LNCaP clone FGC (cell line): ENCODE measurements around the gene LTA4H.

ENCODE experiments used
- DNase-seq: peaks from one replicate; pipeline ENCODE4 v3.0.0-alpha.2; 2011; ENCODE audit warnings: low read depth
- H3K4me3 ChIP-seq: 2 replicates; pipeline ENCODE4 v1.5.1; 2011; ENCODE audit warnings: mild to moderate bottlenecking, low read depth, low read length, control low read depth
- TF ChIP-seq, protein P1 (sequence below): IDR thresholded peaks from 2 replicates; pipeline ENCODE4 v1.5.1; 2012; ENCODE audit warnings: mild to moderate bottlenecking; ENCODE audit not compliant: control insufficient read depth, insufficient read depth; ENCODE audit errors: extremely low read depth

Gene LTA4H

GRCh38 chr12:95996034-95996658 lies 39.2 kb downstream of the LTA4H start, which contains the start of gene HAL:
HAL (minus strand) TSS chr12:95996344; CDS start chr12:95995910, 434 bp downstream.
- DNase-seq, result no peak
- TF ChIP-seq, protein P1, sequence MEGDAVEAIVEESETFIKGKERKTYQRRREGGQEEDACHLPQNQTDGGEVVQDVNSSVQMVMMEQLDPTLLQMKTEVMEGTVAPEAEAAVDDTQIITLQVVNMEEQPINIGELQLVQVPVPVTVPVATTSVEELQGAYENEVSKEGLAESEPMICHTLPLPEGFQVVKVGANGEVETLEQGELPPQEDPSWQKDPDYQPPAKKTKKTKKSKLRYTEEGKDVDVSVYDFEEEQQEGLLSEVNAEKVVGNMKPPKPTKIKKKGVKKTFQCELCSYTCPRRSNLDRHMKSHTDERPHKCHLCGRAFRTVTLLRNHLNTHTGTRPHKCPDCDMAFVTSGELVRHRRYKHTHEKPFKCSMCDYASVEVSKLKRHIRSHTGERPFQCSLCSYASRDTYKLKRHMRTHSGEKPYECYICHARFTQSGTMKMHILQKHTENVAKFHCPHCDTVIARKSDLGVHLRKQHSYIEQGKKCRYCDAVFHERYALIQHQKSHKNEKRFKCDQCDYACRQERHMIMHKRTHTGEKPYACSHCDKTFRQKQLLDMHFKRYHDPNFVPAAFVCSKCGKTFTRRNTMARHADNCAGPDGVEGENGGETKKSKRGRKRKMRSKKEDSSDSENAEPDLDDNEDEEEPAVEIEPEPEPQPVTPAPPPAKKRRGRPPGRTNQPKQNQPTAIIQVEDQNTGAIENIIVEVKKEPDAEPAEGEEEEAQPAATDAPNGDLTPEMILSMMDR, result no peak
- H3K4me3 ChIP-seq, result no peak within 1 kb of the TSS

GRCh38 chr12:95995238-95996031 lies 40.0 kb downstream of the LTA4H start:
- H3K4me3 ChIP-seq, result no peak overlapping the region
- TF ChIP-seq, protein P1, result no peak

GRCh38 chr12:95994476-95994875 lies 40.9 kb downstream of the LTA4H start:
- no peak for DNase-seq
- H3K4me3 ChIP-seq, result no peak overlapping the region

More at GRCh38 chr12:95995238-95996031, 40.0 kb downstream of the LTA4H start:
- no peak for DNase-seq

DNA sequence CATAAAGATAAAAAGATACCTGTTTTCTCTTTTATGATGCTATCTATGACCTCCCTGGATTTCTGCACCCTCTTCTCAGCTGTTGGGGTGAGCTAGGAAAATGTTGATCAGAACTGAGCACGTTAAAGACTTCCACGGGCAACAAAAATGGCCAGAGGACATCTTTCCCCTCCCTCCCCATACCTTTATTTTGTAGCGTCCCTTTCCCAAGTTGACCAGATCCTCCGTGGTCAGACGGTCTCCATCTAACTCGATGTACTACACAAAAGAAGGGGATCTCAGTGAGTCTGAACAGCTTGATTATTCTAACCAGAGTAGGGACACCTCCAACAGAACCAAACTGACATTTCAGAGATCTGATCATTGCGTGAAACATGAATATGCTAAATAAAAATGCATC lies 41.5 kb downstream of the LTA4H start:
- H3K4me3 ChIP-seq, result no peak overlapping the region
- DNase-seq, result no peak
- TF ChIP-seq, protein P1, result no peak

More at GRCh38 chr12:95994476-95994875, 40.9 kb downstream of the LTA4H start:
- TF ChIP-seq, protein P1, result no peak

DNA sequence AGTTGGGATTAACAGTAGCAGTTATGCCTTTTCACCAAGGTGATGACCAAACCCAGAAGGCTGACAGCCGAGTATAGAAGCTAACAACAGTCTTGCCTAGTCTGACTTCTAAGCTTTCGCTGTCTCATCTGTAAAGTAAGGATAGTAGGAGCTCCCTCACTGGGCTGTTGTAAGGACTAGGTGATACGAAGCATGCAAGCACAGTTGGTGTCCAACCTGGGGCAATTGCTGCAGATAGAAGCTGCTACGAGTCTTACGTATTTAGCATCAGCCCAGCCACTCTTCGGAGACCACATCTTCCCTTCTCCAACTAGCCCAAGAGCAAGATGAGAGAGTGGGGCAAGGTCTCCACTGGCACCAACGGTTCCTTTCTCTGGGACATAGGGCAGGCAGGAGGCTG lies 45.3 kb downstream of the LTA4H start:
- TF ChIP-seq, protein P1, result no peak
- no peak overlapping the region for H3K4me3 ChIP-seq
- DNase-seq, result no peak

DNA sequence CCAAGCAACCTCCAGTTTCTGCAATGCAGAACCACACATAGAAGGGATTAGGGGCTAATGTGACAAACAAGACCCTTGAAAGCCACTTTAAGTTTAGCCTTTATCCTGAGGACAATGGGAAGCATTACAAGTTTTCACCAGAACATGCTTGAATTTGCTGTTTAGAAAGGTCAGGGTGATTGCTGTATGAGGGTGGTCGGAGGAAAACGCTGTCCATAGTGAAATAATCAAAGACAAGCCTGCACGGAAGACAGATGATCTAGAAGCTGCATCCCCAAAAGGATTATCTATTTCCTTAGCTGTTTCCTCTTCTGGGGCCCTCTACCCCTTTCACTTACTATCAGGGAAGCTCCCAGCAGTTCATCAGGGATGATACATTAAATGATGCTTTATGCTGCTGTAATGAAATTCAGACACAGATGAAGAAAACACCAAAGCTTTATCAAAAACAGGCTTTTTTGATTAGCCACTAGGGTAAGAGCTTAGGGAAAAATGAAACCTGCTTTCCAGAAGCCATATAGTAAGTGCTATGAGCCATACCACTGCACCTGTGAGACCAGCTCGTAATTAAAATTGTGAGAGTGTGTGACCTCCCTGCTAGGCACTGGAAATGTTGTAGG lies 45.8 kb downstream of the LTA4H start:
- DNase-seq, result no peak
- H3K4me3 ChIP-seq, result no peak overlapping the region
- TF ChIP-seq, protein P1, result no peak
